GM21723 (cell line): Measurements from ENCODE around the gene FREM1.

Source experiments
- ATAC-seq: cut with Tn5 transposase; IDR thresholded peaks from one replicate; pipeline ENCODE4 v1.9.1; 2021; ENCODE audit warnings: mild to moderate bottlenecking, moderate library complexity; ENCODE audit not compliant: unreplicated experiment

FREM1 gene

GRCh38 chr9:14881006-14881405 is 29.2 kb downstream of the FREM1 start:
- no peak for ATAC-seq

DNA sequence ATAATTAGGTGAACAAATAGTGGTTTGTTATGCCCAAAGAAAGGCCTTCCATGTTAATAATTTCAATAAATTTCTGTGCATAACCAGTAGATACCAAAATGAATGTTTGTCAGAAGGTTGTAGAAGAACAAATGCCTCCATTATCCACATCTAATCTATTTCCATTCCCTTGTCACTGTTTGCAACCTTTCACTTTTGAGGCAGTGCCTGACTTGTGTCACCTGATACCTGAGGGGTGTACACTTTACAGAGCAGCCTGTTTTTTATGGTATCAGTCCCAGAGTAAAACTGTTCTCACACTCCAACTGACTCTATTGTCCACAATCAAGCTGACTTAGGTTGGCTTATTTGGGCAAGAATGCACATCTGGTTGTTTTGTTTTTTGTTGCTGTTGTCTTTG is 40.1 kb downstream of the FREM1 start:
- ATAC-seq = no peak

GRCh38 chr9:14869671-14870070 is 40.6 kb downstream of the FREM1 start:
- no peak for ATAC-seq

GRCh38 chr9:14868772-14869583 is 41.2 kb downstream of the FREM1 start:
- ATAC-seq = no peak

GRCh38 chr9:14868418-14868771 is 41.8 kb downstream of the FREM1 start:
- no peak for ATAC-seq

DNA sequence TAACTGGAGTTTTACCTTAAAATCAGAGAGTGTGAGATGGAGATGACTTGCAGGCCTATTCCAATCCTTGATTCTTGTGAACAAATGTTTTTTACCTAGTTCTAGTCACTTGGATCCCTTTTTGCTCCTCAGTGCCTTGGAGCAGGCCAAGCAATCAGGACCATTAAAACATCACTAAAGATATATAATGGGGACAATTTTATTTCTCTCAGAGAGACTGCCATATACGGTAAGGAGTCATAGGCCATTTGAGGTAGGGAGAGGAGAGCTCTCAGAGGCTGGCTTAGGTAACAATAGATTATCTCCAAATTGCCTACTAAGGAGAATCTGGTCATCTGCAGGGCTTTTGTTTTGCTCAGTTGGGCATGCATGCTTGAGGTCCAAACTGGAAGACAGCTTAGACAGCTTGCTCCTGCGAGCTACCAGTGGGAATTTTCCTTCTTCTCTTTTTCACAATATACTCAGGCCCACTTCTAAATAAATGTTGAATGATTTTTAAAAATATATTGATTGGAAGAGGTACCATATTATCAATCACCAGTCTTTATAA is 44.0 kb downstream of the FREM1 start:
- ATAC-seq = no peak

- ATAC-seq = no peak
Measured at GRCh38 chr9:14864309-14864708, 45.9 kb downstream of the FREM1 start.

GRCh38 chr9:14863402-14863801 is 46.8 kb downstream of the FREM1 start:
- ATAC-seq = no peak

DNA sequence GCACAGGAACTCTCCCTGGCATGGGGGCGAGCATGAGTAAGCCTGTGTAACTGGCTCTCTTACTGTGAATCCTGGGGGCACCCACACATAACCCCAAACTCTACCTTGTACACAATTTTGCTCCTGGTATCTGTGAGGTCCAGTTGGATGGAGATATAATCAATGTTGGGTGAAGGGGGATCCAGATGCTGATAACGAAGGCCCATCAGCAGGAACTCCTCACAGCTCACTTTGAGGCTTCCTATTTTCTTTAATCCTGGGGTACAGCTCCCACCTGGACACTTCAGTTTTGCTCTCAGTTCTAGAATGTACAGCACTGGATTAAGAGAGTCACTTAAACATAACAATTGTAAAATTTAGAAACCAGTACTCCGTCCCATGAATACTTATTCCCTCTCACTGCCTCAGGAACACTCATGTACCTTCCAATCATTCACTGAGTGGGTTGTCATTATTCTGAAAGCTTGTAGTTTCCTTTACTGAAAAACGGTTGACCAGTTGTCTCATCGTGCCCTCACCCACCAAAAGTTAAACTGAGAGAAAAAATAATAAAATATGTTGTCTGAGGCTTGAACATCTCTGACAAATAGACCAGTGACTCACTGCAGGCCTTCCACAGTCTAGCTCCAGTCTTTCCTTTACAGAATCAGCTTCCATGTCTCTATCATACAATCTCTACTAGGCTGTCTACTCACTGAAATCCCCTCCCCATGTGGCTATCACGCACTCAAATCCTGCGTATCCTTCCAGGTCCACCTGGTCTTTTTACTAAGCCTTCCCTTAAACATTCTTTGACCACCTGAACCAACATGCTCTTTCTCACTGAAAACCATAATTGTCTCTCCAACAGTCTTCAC is 52.6 kb downstream of the FREM1 start:
- no peak for ATAC-seq

DNA sequence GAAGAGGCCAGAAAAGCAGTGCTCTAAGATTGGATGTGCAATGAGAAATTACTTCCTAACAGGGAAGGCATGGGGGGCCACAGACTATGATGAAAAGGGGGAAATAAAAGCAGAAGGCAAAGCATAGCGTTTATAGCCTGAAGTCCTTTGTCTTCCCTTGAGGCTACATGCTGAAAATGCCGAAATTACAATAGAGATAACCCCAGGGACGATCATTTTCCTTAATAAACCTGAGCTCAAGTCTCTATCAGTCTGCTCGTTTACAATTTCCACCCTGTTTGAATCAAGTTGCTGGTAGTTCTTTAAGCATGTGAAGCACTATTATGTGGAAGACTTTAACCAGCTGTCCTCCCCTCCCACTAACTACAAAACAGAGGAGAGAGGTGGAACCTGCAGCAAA is 60.4 kb downstream of the FREM1 start:
- no peak for ATAC-seq

DNA sequence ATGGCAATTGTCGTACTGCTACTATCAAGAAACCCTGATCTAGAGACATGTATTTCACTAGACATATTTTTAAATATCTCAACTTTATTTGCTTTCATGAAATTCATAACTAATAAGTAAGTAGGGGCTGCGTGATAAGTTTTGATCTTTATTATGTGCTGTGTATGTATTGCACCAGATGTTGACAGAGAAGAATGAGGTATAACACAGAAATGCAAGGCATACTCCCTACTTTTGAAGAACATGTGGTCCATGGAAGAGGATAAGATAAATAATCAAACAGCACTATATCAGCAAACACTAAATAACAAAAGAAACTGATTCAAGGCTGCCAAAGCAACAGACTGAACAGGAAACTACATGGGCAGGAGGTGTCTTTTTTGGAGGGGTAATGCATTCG is 60.9 kb downstream of the FREM1 start:
- no peak for ATAC-seq

GRCh38 chr9:14846871-14847311 is 63.3 kb downstream of the FREM1 start:
- peak; percentile 98 for ATAC-seq

DNA sequence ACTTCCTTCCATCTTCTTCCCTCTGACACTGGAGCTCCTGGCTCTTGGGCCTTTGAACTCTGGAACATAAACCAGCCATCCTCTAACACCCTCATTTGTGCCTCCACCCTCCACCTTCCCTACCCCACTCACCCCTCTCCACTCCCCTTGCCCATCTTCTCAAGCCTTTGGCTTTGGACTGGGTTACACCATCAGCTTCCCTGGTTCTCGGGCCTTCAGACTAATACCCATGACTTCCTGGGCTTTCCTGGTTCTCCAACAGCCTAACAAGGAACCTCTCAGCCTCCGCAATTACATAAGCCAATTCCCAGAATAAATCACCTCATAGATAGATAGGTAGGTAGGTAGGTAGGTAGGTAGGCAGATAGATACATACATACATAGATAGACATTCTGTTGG is 67.1 kb downstream of the FREM1 start:
- no peak for ATAC-seq

DNA sequence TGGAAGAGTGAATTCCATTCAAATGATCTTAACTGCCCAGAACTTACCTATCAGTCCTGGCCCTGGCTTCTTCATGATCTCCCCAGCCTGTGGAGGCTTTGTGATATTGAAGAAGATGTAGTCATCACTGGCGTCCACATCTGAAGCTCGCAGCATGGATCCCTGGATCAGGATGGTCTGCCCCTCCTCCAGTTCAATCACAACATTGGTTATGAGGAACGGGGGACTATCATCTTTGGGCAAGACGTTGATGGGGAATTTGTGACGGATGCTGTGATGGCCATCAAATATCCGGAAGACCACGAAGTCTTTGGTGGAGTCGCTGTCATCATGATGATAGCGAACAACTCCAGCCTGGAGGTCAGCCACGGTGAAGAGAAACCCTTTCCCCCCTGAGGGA is 68.0 kb downstream of the FREM1 start:
- no peak for ATAC-seq

- no peak for ATAC-seq
Measured at GRCh38 chr9:14838701-14839100, 71.5 kb downstream of the FREM1 start.

DNA sequence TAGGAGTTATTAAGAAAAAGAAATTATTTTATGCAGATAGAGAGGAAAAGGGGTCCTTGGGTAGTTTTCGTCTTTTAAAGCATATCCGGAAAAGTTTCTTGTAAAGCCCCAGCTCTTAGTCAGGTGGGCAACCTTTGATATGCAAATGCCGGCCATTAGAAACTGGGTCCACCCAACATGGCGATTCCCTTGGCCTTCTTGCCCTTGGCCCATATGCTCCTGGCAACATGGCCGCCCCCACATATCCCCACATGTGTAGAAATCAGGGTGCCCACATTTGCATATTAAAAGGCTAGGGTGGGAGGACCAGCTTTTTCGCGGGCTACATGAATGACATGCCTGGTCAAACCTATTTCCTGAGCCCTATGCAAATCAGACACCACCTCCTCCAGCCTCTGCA is 73.3 kb downstream of the FREM1 start:
- ATAC-seq = no peak

- no peak for ATAC-seq
Measured at GRCh38 chr9:14831661-14832060, 78.6 kb downstream of the FREM1 start.

GRCh38 chr9:14831074-14831473 is 79.2 kb downstream of the FREM1 start:
- no peak for ATAC-seq

DNA sequence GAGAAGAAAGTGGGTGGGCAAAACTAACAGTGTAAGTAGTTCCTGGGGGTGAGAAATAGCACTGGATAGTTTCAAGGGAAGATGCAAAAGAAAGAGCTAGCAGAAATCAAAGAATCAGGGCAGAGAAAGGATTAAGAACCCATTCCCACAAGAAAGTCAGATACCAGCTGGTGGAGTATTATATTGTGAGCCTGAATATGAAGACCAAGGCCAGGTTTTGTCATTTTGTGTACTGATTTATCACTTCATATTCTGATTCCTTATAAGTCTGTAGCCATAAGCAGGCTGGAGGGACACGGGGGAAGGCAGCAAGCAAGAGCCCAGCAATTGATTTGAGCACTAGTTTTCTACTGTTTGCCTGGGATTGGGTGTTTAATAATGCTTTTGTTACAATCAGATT is 80.2 kb downstream of the FREM1 start:
- no peak for ATAC-seq

- no peak for ATAC-seq
Measured at GRCh38 chr9:14829204-14829603, 81.0 kb downstream of the FREM1 start.

DNA sequence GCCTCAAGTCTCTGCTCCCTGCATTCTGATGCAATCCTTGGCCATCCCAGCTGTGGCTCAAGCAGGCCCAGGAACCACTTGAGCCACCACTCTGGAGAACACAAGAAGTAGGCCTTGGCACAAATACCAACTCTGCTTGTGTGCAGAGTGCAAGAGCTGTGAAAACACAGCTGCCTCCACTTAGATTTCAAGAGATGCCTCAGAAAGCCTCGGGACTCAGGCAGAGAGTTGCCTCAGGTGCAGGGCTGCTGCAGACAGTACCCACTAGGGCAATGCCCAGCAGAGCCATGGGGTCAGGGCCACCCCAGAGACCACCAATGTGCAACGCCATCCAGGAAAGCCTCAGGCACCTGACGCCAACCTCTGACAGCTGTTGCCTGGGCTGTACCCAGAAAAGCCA is 82.4 kb downstream of the FREM1 start:
- ATAC-seq = no peak

- no peak for ATAC-seq
Measured at GRCh38 chr9:14824481-14824880, 85.7 kb downstream of the FREM1 start.
